GM18517 (cell line): ENCODE results near the gene UBQLN1.

Source experiments
- ATAC-seq: cut with Tn5 transposase; IDR thresholded peaks from one replicate; pipeline ENCODE4 v1.9.1; 2021; ENCODE audit warnings: mild to moderate bottlenecking, moderate library complexity; ENCODE audit not compliant: unreplicated experiment

Gene UBQLN1

GRCh38 chr9:83698976-83699585 lies 8.7 kb downstream of the UBQLN1 start:
- peak; percentile 34 for ATAC-seq

- no peak for ATAC-seq
Measured at GRCh38 chr9:83691492-83691891, 16.3 kb downstream of the UBQLN1 start.

DNA sequence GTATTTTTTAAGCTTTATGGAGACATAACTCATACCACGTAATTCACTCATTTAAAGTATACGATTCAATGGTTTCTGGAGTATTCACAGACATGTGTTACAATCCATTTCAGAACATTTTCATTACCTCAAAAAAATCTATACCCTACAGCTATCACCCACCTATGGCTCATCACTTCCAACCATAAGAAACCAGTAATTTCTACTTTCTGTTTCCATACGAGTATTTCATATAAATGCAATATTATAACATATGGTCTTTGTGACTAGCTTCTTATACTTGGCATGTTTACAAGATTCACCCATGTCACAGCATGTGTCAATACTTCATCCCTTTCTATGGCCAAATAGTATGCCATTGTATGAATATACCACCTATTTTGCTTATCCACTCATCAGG lies 18.8 kb downstream of the UBQLN1 start:
- no peak for ATAC-seq

GRCh38 chr9:83681490-83681889 lies 26.3 kb downstream of the UBQLN1 start:
- ATAC-seq, result no peak

- ATAC-seq, result no peak
Measured at GRCh38 chr9:83680233-83680632, 27.5 kb downstream of the UBQLN1 start.

GRCh38 chr9:83677596-83677995 lies 30.2 kb downstream of the UBQLN1 start:
- ATAC-seq, result no peak

DNA sequence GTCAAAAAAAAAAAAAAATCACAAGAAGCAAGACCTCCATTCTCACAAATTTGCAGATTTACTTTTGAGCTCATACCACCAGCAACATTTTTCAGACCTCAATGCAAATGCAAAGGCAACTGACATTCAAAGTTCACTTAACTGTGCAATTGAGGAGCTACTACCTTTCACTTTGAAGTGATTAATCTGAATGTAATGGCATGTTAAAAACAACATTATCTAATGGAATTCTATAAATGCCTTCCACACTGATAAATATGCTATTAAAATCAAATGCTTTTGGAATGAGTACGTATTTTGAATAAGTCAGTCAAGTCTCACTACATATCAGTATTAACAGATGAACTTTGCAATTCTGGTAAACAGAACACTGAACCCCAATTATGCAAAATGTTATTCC lies 32.3 kb downstream of the UBQLN1 start:
- no peak for ATAC-seq

DNA sequence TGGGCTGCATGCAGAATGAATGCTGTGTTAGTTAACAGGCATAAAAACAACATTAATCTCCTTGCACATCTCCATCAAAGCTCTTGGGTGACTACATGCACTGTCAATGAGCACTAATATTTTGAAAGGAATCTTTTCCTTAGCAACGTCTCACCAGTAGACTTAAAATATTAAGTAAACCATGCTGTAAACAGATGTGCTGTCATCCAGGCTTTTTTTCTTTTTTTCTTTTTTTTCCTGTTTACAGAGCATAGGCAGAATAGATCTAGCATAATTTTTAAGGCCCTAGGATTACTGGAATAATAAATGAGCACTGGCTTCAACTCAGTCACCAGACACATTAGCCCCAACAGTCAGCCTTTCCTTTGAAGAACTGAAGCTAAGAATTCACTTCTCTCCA lies 36.3 kb downstream of the UBQLN1 start:
- ATAC-seq, result no peak

GRCh38 chr9:83670381-83670780 lies 37.4 kb downstream of the UBQLN1 start:
- no peak for ATAC-seq

GRCh38 chr9:83669067-83669466 lies 38.7 kb downstream of the UBQLN1 start:
- ATAC-seq, result no peak

GRCh38 chr9:83665580-83666200 lies 42.1 kb downstream of the UBQLN1 start:
- peak; percentile 87 for ATAC-seq

DNA sequence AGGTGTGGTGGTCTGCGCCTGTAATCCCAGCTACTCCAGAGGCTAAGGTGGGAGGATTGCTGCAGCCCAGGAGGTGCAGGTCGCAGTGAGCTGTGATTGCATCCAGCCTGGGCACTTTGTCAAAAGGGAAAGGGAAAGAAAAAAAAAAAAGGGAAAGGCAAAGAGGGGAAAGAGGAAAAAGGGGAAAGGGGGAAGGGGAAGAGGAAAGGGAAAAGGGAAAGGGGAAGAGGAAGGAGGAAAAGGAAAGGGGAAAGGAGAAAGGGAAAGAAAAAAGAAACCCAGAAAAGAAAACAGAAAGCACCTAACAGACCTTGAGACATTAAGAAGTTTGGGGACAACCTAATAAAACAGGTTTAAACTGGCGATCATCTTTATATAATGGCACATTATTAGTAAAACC lies 44.8 kb downstream of the UBQLN1 start:
- no peak for ATAC-seq

GRCh38 chr9:83656952-83657351 lies 50.8 kb downstream of the UBQLN1 start:
- no peak for ATAC-seq

- ATAC-seq, result no peak
Measured at GRCh38 chr9:83656032-83656680, 51.6 kb downstream of the UBQLN1 start.

GRCh38 chr9:83655433-83655832 lies 52.3 kb downstream of the UBQLN1 start:
- no peak for ATAC-seq

DNA sequence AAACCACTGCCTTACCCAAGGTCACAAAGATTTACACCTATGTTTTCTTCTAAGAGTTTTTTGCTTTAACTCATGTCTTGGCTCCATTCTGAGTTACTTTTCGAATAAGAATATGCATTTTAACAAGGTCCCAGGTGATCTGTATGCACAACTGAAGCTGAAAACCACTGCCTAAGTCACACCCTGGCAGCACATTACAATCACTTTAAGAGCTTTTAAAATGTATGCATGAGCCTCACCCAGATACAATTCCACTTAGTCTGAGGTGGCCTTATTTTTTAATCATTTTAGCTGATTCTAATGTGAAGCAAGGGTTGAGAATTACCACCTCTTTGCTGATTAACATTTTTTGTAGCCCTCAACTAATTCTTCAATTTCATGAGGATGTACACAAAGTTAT lies 55.3 kb downstream of the UBQLN1 start:
- no peak for ATAC-seq

DNA sequence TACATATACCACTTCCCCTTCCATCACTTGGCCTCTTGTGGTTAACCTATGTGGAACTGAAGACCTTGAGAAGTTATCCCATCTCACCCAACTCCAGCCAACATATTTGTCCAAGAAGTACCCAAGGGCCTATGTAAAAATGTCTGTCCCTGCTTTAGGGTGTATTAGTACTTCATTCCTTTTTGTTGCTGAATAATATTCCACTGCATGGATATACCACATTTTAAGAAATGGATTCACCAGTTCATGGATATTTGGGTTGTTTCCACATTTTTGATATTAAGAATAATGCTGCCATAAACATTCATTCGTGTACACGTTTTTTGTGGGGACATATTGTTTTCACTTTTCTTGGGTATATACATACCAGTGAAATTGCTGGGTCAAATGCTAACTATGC lies 56.2 kb downstream of the UBQLN1 start:
- ATAC-seq, result no peak

DNA sequence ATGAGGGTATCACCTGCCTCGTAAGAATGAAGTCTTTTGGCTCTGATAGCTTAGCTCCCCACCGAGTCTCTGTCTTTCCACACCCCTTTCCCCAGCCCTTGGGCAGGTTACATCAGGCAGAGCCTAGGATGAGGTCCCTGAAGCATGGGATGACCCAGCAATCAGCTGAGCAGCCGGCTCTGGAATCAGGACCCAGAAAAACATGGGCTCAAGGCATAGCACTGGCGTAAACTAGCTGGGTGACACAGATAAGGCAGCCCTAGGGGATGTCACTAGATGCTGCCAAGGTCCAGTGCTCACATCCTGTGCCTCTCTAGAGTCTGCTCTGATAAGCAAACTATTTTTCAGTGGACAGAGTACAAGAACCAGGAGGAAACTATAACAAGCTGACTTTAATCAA lies 58.2 kb downstream of the UBQLN1 start:
- ATAC-seq, result no peak

- no peak for ATAC-seq
Measured at GRCh38 chr9:83649080-83649479, 58.7 kb downstream of the UBQLN1 start.

DNA sequence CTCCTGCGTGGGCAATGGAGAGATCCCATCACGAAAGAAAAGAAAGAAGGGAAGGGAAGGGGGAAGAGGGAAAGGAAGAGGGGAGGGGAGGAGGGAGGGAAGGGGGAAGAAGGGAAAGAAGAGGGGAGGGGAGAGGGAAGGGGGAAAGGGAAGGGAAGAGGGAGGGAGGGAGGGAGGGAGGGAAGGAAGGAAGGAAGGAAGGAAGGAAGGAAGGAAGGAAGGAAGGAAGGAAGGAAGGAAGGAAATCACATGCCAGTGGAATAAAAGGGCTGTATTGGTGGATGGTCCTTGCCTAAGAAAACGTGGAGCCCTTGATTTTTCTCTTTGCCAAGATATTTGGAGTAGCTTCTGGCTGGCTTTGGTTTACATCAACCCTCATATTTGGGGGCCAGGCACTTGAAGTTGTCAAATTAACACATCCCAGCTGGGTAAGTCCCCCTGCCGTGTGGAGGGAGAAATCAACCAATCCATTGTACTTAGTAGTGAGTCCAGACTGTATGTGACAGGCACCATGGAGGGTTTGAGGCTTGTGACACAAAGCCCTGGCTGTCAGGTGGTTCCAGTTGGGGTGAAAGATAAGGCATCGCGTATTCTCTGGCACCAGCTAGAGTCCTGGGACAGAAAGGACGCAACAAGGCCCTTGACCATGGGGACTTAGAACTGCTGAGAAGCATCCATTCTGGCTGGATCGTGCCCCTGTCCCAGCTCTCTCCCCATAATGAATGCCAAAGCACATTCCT lies 61.1 kb downstream of the UBQLN1 start:
- no peak for ATAC-seq

DNA sequence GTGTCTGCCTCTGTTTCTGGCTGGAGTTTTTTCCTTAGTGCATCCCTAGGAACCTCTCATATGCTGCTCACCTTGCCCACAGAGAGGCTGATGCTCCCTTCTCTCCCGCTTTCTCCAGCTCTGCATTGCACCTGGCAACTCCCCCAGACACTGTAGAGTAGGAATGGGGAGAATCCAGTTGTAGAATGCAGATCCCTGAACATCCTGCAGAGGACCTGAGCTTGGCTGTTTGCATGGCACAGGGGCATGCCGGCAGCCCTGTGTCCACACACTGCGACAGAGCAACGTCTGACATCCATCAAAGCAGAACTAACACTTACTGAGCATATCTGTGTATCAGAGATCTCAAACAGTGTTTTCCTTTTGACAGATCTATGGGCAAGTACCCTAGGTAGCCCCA lies 65.0 kb downstream of the UBQLN1 start:
- no peak for ATAC-seq

DNA sequence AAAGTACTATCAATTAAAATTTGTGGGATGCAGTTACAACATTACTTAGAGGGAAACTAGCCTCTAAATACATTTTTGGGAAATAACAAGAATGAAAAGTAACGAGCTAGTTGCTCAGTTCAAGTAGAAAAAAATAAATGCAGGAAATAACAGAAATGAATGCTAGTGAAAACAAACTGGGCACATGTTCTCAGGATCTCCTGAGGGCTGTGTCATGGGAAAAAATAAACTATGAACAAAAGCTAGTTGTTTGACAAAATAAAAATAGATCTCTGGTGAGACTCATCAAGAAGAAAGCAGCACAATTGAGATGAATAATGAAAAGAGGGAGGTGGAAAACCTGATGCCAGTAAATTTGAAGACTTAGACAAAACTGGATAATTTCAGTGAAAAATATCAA lies 68.5 kb downstream of the UBQLN1 start:
- ATAC-seq, result no peak
